A673 (cell line): ENCODE results near the gene VWA5A.

ENCODE experiments used
- EZH2 ChIP-seq: fragments of 200-600 bp; sonication (generic); IDR thresholded peaks from 2 replicates; pipeline ENCODE4 v1.6.1; 2017; ENCODE audit warnings: borderline replicate concordance, low read depth, mild to moderate bottlenecking, mixed read lengths, antibody characterized with exemption, low read length; ENCODE audit not compliant: poor library complexity, severe bottlenecking
- TF ChIP-seq, protein P1 (sequence below): fragments of 300-800, 200-600 bp; sonication (generic); conservative IDR thresholded peaks from 2 replicates; pipeline ENCODE4 v1.5.1; 2017; ENCODE audit warnings: low read depth, mild to moderate bottlenecking, antibody characterized with exemption, low read length, moderate library complexity, mixed read lengths

- TF ChIP-seq, protein P1, sequence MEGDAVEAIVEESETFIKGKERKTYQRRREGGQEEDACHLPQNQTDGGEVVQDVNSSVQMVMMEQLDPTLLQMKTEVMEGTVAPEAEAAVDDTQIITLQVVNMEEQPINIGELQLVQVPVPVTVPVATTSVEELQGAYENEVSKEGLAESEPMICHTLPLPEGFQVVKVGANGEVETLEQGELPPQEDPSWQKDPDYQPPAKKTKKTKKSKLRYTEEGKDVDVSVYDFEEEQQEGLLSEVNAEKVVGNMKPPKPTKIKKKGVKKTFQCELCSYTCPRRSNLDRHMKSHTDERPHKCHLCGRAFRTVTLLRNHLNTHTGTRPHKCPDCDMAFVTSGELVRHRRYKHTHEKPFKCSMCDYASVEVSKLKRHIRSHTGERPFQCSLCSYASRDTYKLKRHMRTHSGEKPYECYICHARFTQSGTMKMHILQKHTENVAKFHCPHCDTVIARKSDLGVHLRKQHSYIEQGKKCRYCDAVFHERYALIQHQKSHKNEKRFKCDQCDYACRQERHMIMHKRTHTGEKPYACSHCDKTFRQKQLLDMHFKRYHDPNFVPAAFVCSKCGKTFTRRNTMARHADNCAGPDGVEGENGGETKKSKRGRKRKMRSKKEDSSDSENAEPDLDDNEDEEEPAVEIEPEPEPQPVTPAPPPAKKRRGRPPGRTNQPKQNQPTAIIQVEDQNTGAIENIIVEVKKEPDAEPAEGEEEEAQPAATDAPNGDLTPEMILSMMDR, result no peak
- no peak for TF ChIP-seq EZH2
Measured at GRCh38 chr11:124096364-124096763, 18.9 kb upstream of the VWA5A start.
